HG02970 (cell line): ENCODE data around the gene UQCR10.

Source experiments
- ATAC-seq: cut with Tn5 transposase; IDR thresholded peaks from one replicate; pipeline ENCODE4 v1.9.1; 2021; ENCODE audit warnings: mild to moderate bottlenecking, moderate library complexity, moderate number of reproducible peaks; ENCODE audit not compliant: unreplicated experiment, low FRiP score

Gene UQCR10

DNA sequence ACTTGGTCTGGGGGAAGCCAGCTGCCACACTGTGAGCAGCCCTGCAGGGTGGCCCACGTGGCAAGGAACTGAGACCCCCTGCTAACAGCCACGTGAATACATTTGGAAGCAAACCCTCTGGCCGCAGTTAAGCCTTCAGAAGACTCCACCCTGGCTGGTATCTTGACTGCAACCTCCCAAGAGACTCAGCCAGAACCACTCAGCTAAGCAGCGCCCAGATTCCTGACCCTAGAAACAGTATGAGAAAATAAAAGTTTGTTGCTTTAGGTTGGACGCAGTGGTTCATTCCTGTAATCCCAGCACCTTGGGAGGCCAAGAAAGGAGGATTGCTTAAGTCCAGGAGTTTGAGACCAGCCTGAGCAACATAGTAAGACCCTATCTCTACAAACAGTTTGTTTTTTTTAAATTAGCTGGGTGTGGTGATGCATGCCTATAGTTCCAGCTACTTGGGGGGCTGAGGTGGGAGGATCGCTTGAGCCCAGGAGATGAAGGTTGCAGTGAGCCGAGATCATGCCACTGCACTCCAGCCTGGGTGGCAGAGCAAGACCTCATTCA is 9.0 kb upstream of the UQCR10 start:
- ATAC-seq: no peak

DNA sequence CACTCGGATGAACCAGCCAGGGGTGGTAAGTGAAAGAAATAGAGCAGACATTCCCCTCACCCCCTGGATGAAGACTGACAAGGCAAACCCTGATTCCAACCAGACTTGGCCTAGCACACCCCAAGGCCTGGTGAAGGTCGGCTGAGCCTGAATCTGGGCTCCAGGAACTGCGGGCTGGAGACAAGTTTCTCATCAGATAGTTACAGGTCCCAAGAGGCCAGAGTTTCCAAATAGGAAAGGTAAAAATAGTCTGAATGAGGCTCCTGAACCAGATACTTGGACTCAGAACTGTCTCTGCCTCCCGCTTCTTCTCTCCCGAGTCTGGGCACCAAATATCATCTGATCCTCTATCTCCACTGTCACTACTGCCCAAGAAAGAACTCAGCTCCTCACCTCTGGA is 8.2 kb upstream of the UQCR10 start:
- no peak for ATAC-seq

DNA sequence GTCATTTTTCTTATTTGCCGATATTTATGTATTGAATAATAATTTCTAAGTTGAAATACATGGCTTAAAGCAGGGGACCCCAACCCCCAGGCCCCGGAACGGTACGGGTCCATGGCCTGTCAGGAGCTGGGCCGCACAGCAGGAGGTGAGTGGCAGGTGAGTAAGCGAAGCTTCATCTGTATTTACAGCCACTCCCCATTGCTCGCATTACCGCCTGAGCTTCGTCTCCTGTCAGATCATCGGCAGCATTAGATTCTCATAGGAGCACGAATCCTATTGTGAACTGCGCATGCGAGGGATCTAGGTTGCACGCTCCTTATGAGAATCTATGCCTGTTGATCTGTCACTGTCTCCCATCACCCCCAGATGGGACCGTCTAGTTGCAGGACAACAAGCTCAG is 4.9 kb upstream of the UQCR10 start:
- ATAC-seq: no peak

DNA sequence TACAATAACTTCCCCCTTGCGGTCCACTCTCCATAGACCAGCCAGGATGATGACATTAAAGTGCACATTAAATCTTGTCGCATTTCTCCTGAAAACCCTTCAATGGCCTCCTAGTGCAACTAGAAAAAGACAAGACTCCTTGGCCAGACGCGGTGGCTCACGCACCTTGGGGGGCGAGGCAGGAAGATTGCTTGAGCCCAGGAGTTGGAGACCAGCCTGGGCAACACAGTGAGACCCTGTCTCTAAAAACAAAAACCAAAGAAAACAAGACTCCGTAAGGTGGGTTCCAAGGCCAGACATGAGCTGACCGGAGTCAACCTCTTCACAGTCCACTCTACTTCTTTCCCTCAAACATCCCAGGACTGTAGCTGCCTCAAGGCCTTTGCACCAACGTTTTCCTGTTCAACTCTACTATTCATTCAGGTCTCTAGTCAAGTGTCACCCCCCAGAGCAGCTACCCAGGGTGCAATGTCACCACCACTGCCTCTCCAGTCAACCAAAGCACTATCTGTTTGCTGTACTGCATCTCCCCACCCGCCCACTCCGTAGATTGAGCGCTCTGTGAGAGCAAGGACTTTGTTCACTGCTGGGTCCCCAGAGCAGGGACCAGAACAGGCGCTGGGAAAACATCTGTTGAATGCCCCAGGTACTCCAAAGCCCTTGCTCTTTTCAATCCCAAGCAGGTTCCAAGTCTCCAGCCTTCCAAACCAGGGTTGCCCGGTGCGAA is 1.1 kb upstream of the UQCR10 start:
- peak; percentile 11 for ATAC-seq

DNA sequence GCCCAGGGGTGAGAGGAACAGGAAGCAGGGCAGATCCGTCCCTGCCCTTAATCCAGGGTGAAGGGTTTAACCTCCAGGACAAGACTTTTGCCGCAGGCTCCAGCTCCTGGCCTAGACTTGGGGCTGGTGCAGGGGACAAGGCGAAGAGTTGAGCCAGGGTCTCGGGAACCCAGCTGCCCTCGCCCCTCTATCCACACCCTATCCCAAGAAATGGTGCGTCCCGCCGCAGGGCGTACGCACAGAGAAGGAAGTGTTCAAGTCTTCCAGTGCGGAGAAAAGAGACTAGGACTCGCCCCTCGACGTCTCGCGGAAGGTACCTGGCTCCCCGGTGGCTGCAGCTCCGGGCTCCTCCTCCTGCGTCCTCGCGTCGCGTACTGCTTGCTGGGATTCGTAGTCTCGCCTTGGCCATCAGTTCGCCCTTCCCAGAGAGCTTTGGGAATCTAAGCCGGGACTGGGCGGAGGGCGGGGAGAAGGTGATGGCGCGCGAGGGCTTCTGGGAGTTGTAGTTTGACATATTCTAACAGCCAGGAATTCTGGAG is 468 bp upstream of the UQCR10 start, which contains the start of gene ZMAT5:
TSS of gene ZMAT5 (minus strand) at position 376 of the 539 bp plus-strand sequence. CDS start 18,463 bp downstream, outside the sequence.
- peak; percentile 84 for ATAC-seq

DNA sequence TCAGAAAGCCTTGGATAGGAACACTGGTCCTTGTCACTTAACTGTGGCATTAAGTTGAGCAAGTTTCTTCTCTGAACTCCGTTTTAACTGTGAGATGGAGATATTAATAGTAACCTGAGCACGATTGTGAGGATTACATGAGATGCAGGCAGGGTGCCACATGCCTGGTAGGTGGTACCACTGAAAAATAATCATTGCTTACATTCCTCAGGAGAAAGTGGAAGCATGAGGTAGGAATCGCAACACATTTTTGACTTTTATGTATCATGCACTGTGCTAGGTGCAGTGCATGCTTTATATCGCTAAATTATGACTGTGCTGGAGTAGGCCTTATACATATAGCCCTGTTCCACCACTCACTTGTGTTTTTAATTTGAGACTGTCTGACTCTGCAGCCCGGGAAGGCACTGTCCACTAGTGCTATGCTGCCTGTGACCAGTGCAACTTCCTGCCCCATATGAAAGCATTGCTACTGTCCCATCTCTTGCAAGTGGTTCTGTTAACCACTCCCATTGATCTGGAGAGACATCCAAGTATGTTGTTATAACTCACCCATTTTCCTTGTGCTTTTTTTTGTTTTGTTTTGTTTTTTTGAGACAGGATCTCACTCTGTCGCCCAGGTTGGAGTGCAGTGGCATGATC is 1.0 kb downstream of the UQCR10 start:
- no peak for ATAC-seq

DNA sequence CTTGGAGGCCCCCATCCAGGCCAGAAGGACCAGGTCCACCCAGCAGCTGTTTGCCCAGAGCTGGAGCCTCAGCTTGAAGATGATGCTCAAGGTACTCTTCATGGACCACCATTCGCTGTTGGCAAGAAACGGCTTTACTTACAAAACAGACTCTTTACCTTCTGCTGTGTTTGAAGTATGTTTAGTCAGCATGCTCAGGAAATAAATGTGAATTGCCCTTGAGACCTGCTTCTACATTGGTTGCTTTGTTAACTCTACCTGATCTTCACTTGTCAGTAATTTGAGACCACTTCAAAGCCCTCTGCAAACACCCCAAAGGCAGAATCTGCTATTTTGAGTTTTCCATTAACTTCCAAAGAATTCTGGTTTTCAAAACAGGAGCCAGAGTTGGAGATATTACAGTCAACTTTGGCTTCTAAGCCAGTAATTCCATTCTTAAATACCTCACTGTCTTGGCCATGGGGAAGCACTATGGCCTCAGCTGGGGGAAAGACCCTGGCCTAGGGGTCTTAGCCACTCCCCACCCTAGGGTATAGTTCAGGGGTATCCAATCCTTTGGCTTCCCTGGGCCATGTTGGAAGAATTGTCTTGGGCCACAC is 2.7 kb downstream of the UQCR10 start:
- no peak for ATAC-seq

DNA sequence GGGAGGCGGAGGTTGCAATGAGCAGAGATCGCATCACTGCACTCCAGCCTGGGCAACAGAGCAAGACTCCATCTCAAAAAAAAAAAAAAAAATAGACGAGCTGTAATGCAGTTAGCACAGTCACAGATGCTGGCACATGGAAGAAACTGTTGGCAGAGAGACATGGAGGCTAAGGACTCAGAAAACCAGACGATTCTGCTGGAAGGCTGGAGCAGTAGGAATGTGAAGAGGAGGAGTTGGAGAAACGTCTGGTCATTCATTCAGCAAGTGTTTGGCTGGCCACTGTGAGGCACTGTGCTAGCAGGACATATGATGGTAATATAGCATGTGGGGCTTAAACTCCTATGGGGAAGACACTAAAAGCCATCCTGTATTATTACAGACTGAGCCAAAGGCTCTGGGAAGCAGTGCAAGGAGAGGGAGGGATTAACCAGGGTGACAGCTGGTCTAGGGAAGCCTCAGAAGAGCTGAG is 5.0 kb downstream of the UQCR10 start:
- no peak for ATAC-seq

DNA sequence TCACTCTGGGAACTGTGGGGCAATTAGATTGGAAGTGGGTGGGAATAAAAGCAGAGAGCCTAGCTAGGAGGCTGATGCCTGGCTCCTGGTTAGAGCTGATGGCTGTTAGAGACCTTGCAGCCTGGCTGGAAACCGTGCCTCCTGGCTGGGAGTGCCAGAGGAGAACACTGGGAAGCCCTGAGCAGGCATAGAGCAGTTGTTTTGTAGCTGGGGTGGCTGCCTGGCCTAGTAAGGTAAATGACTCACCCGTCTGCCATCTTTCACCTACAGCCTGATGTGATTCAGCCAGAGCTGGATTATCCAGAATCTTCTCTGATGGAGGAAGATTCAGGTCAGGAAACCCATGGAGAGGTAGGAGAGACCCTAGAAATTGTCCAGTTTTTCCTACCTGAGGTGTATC is 6.1 kb downstream of the UQCR10 start:
- ATAC-seq: no peak

DNA sequence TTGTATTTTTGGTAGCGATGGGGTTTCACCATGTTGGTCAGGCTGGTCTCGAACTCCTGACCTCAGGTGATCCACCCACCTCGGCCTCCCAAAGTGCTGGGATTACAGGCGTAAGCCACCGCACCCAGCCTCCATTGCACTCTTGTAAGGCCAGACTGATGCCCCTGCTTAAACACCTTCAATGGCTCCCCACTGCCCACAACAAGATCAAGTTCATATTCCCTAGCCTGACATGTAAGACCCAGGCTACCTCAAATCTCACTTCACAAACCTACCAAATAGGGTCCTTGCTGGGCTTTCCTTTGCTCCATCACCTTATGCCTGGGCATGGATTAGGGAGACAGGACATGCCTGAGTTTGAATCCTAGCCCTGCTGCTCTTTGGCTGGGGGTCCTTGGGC is 13.1 kb downstream of the UQCR10 start:
- ATAC-seq: no peak

DNA sequence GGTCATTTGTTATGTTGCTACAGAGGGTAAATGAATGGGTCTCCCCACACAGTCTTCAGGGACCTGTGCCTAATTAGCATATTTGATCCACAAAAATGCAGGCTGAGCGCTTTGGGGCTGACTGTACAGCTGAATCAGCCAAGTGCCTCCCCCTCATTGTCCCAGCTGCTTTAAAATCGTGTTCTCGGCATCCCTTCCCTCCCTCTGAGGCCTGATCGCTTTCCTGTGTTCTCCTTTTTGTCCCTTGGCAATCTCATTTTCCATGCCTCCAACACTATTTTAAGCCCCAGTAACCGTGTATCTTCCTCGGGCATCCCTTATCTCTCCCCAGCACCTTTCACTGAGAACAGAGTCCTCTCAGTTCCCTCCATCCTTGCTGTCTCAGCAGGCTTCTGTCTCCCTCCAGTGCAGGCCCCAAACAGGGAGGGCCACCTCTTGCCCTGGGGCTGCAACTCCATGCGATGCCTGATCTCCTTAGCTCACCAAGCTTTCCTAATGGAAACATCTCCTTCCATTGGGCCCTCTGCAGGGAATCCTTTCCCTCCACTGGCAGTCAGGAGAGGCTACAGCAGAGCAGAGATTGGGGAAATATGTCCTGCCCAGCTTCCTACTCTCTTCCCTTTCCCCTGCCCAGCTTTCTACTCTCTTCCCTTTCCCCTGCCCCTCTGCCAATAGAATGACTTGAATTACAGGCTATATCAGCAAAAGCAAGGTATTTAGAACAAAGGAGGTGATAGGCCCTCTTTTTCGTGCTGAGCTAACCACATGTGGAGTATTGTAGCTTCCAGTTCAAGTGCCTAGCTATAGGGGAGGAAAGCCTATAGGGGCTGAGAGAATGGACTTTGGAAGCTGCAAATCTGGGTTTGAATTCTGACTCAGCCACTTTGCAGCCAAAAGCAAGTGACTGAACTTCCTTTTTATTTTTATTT is 13.8 kb downstream of the UQCR10 start:
- ATAC-seq: no peak

DNA sequence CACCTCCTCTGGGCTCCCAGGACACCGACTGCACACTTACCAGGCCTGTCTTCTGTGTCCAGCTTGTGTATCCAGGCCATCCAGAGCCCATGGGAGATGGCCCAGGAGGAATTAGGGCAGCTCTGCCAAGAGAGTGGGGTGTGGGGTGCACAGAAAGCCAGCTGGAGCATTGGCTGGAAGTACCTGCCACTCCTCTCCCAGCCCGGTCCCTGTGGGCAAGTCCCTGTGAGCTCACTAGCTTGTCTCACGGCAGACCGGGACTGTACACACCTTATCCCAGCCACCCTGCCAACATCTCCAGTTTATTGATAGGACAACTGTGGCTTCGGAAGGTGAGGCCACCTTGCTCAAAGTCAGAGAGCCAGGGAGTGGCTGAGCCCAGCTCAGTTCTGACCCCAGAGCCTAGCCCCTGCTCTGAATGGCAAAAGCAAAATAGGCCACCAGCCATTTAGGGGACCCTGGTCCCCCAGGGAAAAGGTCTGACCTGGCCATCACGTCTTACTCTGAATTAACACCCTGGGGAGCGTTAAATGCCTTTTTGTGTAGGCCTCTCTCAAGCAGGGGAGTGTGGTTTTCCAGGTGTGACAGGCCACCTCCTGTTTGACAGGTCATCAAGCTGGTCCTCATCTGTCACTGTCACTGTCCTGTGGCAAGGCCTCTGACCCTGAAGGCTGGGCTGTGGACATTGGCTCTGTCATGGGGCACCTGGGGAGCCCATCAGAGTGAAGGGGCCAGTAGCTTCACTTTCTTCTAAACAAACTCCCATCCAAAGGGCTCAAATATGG is 15.1 kb downstream of the UQCR10 start:
- ATAC-seq: no peak

DNA sequence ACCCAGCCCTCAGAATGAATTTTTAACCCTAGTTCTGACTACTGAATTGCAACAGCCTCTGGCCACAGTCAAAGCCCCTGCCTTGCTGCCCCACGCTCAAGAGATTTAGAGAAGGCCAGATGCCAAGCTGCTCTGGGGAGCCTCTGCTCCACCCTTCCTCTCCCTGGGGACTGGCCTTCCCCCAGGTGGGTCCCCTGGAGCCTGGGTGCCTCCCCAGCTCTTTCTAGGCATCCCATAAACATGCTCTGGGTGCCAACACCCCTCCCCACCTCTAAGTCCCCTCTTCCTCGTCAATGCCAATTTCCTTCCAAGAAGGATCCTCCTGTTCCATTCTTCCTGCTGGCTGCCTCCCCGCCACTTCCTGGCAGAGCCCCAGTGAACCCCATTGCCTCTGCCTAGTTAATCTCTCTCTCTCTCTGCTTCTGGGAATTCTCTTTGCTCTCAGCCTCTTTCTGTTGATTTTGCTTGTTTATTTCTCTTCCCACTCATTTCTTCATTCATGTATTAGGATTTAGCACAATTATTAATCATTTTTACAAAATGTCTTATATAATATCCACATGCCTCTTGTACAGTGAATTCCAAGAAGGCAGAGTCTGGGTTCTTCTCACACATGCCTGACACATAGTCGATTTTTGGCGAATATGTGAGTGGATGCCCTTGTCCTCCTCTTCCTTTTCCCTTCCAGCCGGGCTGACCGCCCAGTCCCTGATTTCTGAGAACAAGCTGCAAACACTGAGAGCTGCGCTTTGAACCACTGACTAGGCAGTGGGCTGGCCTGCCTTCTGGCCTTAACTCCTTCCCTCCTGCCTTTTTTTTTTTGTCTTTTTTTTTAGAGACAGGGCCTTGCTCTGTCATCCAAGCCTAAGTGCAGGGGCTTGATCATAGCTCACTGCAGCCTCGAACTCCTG is 17.5 kb downstream of the UQCR10 start:
- ATAC-seq: no peak

DNA sequence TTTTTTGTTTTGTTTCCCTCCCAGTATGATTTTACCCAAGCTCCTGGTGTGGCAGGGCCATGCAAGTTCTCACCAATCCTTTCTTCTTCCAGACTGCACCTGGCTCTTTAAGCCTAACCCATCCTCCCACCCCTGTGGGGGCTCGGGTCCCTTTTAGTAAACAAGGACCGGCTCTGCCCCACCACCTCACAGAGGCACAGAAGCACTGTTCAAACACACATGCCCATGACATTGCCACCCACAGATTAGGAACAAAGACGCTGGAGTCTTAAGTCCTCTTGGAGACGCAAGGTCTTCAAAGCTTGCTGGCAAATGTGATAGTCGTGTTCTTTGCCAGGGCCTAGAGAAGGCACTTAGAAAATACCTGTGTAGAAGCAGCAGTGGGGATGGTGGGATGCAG is 18.9 kb downstream of the UQCR10 start:
- no peak for ATAC-seq

DNA sequence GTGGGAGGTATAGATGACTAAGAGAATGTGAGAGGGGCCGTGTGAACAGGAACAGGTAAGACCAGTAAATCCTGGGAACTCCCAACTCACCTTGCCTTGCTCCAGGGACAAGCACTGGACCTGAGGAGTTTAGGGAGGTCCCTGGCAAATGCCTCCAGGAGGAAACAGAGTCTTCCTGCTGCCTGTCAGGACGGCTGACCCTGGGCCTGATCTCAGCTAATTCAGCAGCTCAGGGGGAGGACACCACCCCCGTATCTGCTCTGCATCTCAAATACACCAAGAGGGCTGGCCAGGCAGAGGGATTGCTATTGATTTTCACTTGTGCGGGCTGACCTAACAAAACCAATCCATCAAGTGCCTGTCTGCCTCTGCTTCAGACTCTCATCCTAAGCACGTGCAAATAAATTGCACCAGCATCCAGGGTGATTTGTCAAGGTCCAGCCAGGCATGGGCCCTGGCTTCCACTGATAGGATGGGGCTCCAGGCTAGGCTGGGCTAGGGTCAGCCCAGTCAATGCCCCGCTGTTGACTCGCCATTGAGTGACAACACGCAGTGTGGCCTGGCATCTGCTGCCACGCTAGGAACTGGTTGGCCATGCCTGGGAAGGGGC is 20.3 kb downstream of the UQCR10 start:
- ATAC-seq: no peak

DNA sequence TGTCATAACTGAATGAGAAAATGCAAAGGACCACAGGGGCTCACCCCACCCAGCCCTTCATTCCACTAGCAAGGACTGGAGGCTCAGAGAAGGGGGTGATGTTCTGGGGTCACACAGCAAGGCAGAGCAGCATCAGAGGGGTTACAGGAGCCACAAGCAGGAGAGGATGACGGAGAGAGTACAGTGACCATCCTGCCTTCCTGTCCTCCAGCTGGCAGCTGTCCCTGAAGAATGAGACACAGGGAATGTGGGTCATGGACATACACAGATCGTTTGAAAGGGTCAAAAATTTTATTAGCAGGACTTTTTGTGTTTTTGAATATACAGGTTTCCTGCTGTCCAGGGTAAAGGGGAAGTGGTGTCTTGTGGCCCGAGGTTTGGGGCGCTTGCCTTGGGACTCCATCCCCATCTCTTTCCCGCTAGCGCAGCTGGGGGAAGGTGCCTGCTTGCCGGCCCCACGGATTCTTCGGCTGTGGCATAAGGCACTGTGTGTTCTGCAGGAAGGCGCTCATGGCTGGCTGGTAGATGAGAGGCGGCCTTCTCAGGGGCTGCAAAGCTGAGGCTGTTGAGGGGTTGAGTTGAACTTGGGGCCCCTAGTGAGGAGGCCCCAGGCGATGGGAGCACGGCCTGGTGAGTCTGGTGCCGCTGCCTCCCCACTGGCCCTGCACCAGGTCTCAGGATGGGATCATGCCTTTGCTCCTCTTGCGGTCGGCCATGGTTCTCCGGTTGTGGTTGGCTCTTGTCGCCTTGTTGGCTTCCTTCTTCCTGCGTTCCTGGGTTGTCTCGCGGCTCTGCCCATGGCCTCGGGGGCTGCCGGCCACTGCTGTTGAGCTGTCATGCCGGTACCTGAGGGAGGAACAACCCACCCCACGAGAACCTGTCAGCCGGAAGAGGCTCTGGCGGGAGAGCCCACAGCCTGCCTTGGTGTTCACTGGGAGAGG is 21.4 kb downstream of the UQCR10 start:
- ATAC-seq: no peak

DNA sequence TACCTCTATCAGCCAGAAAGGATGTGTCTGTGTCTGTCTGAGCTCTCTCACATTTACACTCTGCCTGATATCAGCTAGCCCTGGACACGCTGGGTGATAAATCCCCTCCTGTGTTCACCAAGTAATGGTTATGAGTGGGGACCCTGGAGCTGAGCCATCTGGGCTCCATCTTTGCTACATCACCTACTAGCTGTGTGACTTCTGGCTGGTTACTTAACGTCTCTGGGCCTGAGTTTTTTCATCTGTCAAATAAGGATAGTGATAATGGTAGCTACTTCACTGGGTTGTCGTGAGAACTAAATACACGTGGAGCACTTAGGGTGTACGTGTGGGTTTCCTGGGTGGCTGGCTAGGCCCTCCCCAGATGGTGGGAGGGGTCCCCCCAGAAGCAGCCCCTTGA is 22.9 kb downstream of the UQCR10 start:
- ATAC-seq: no peak
